Neural progenitor cell (in vitro differentiated cells): Measurements from ENCODE around the gene DCLRE1A.
"Not testable (repeated sequence)": the region's sequence is repeated elsewhere in the genome, so short reads cannot be mapped to it uniquely, and the experiment has no call there.

ENCODE experiments used
- EZH2phosphoT487 ChIP-seq: fragments of 200-600 bp; sonication (generic); IDR thresholded peaks from 2 replicates; pipeline ENCODE4 v1.6.1; 2017; ENCODE audit warnings: antibody characterized with exemption
- TF ChIP-seq, protein P1 (sequence below): fragments of 200-600 bp; sonication (generic); IDR thresholded peaks from 2 replicates; pipeline ENCODE4 v1.5.1; 2017; ENCODE audit warnings: antibody characterized with exemption, mild to moderate bottlenecking

DNA sequence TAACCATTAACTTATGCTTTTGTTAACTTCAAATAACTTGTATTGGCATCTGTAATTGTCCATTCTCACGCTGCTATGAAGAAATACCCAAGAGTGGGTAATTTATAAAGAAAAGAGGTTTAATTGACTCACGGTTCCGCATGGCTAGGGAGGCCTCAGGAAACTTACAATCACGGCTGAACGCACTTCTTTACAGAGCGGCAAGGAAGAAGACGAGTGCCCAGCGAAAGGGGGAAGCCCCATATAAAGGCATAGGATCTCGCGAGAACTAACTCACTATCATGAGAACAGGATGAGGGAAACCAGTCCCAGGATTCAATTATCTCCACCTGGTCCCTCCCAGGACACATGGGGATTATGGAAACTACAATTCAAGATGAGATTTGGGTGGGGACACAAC is 25.3 kb downstream of the DCLRE1A start:
- TF ChIP-seq, protein P1, sequence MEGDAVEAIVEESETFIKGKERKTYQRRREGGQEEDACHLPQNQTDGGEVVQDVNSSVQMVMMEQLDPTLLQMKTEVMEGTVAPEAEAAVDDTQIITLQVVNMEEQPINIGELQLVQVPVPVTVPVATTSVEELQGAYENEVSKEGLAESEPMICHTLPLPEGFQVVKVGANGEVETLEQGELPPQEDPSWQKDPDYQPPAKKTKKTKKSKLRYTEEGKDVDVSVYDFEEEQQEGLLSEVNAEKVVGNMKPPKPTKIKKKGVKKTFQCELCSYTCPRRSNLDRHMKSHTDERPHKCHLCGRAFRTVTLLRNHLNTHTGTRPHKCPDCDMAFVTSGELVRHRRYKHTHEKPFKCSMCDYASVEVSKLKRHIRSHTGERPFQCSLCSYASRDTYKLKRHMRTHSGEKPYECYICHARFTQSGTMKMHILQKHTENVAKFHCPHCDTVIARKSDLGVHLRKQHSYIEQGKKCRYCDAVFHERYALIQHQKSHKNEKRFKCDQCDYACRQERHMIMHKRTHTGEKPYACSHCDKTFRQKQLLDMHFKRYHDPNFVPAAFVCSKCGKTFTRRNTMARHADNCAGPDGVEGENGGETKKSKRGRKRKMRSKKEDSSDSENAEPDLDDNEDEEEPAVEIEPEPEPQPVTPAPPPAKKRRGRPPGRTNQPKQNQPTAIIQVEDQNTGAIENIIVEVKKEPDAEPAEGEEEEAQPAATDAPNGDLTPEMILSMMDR, result not testable (repeated sequence)
- TF ChIP-seq EZH2phosphoT487, result not testable (repeated sequence)
